ENCODE measurements around the gene RRAS. TPM values are rescaled to one million over a fixed set of nuclear protein-coding genes. Genes with fewer than 3 reads are reported as not detected.

The RRAS gene
- total and polyA plus RNA-seq, 9 donors = 24.2 to 63.4 (median 37.6) TPM

- Histone ChIP-seq H3K36me3 (no peaks in the 10 kb centered on the region), H3K4me3 (no peak overlapping the region), H3K4me1 (ENCODE audit: insufficient read depth) (no peaks in the 10 kb centered on the region), H3K27ac (no peak overlapping the region), H3K9me3 (no peaks in the 10 kb centered on the region), H3K27me3 (no peaks in the 10 kb centered on the region)
- intact Hi-C loops (cut with DNase I) = no loop called here
- 85 to 88% (median 87%) methylated on average over 23 of the region's 23 CpGs for WGBS, 3 donors
- no peak for DNase-seq
- TF ChIP-seq EP300 (IDR thresholded peaks at IDR 0.05) (no peak), POLR2A (IDR thresholded peaks at IDR 0.05) (no peak), CTCF (IDR thresholded peaks at IDR 0.05) (no peak)
Observed at GRCh38 chr19:49655570-49656455, 15.9 kb upstream of the RRAS start.

- H3K4me3 ChIP-seq = no peak overlapping the region
- whole genome bisulfite sequencing, 3 donors = 73 to 77% (median 73%) methylated on average over 10 of the region's 10 CpGs
- no peaks in the 10 kb centered on the region for H3K36me3 ChIP-seq
- no peak overlapping the region for H3K27ac ChIP-seq
- no peak for DNase-seq
- H3K27me3 ChIP-seq = no peaks in the 10 kb centered on the region
- intact Hi-C loops (cut with DNase I) = no loop called here
- TF ChIP-seq CTCF (IDR thresholded peaks at IDR 0.05) (no peak), POLR2A (IDR thresholded peaks at IDR 0.05) (no peak), EP300 (IDR thresholded peaks at IDR 0.05) (no peak)
- H3K9me3 ChIP-seq = no peaks in the 10 kb centered on the region
- H3K4me1 ChIP-seq (ENCODE audit: insufficient read depth) = no peaks in the 10 kb centered on the region
Observed at GRCh38 chr19:49654581-49654980, 14.6 kb upstream of the RRAS start.

- Histone ChIP-seq H3K9me3 (no peaks in the 10 kb centered on the region), H3K27me3 (no peaks in the 10 kb centered on the region), H3K4me1 (ENCODE audit: insufficient read depth) (no peaks in the 10 kb centered on the region), H3K36me3 (no peaks in the 10 kb centered on the region), H3K4me3 (no peak overlapping the region), H3K27ac (no peak overlapping the region)
- TF ChIP-seq POLR2A (IDR thresholded peaks at IDR 0.05) (no peak), CTCF (IDR thresholded peaks at IDR 0.05) (no peak), EP300 (IDR thresholded peaks at IDR 0.05) (no peak)
- DNase-seq = no peak
- WGBS, 3 donors = 71 to 82% (median 72%) methylated on average over 13 of the region's 13 CpGs
- intact Hi-C loops (cut with DNase I) = no loop called here
Observed at GRCh38 chr19:49653466-49653806, 13.5 kb upstream of the RRAS start.

- no peak for TF ChIP-seq CTCF (IDR thresholded peaks at IDR 0.05)
- TF ChIP-seq POLR2A (IDR thresholded peaks at IDR 0.05) = no peak
- no peak for TF ChIP-seq EP300 (IDR thresholded peaks at IDR 0.05)
- H3K27me3 ChIP-seq = no peaks in the 10 kb centered on the region
- no peaks in the 10 kb centered on the region for H3K9me3 ChIP-seq
- H3K36me3 ChIP-seq = no peaks in the 10 kb centered on the region
- 84 to 89% (median 86%) methylated on average over 58 of the region's 58 CpGs for WGBS, 3 donors
- no peak for DNase-seq
- H3K4me3 ChIP-seq = no peak overlapping the region
- intact Hi-C loops (cut with DNase I) = no loop called here
- H3K27ac ChIP-seq = no peak overlapping the region
- H3K4me1 ChIP-seq (ENCODE audit: insufficient read depth) = no peaks in the 10 kb centered on the region
Observed at GRCh38 chr19:49652551-49653465, 12.9 kb upstream of the RRAS start.

All from ovary (tissue), 9 donors.